CD4-positive, alpha-beta T cell (primary cell): ENCODE results near the gene PLCH2. TPM values are rescaled to one million over a fixed set of nuclear protein-coding genes. Genes with fewer than 3 reads are reported as not detected.

ENCODE experiments used
- ATAC-seq: fragments of 200-7000 bp; cut with Tn5 transposase; one replicate; pipeline ENCODE4 v1.10.0; 2022; ENCODE audit warnings: mild to moderate bottlenecking; ENCODE audit not compliant: poor library complexity
- CTCF ChIA-PET: fragments of 350-600 bp; sonication (Branson Sonifier 250); formaldehyde crosslinking; loops from one replicate; lab custom pipeline; 2021; ENCODE audit warnings: antibody characterized with exemption, inconsistent platforms; lab: Charles Lee
- POLR2A ChIA-PET: fragments of 350-600 bp; sonication (Branson Sonifier 250); formaldehyde crosslinking; loops from one replicate; lab custom pipeline; 2021; ENCODE audit warnings: antibody characterized with exemption, inconsistent platforms; lab: Charles Lee
- DNase-seq, 14 experiments: peaks; one replicate each; pipeline ENCODE4 v3.0.0-alpha.2; 2013 to 2020; ENCODE audit warnings: mixed read lengths in 2 of 14
- H3K27ac ChIP-seq, 2 donors: one replicate each; pipeline versions ENCODE4 v1.5.1 to v1.7.0; 2013; ENCODE audit warnings: low read length in 2 of 2, low read depth in 1 of 2, mild to moderate bottlenecking in 1 of 2
- H3K27me3 ChIP-seq, 2 experiments: 1 replicate in 1 of 2; 2 replicates in 1 of 2; pipeline versions ENCODE4 v1.6.1 to v1.7.0; 2013; ENCODE audit warnings: low read length in 2 of 2, control low read depth in 1 of 2, mild to moderate bottlenecking in 1 of 2, moderate library complexity in 1 of 2; ENCODE audit not compliant: insufficient read depth in 2 of 2, control insufficient read depth in 1 of 2
- H3K36me3 ChIP-seq: one replicate; pipeline ENCODE4 v1.6.1; 2013; ENCODE audit warnings: low read length, control low read depth; ENCODE audit not compliant: insufficient read depth
- H3K4me1 ChIP-seq: one replicate; pipeline ENCODE4 v1.6.1; 2013; ENCODE audit warnings: low read length, control low read depth; ENCODE audit not compliant: insufficient read depth
- H3K4me3 ChIP-seq: one replicate; pipeline ENCODE4 v1.5.1; 2013; ENCODE audit warnings: mild to moderate bottlenecking, low read length, moderate library complexity
- H3K9me3 ChIP-seq, 2 experiments: 1 replicate in 1 of 2; 2 replicates in 1 of 2; pipeline versions ENCODE4 v1.6.1 to v1.7.0; 2013; ENCODE audit warnings: low read length in 2 of 2, mild to moderate bottlenecking in 2 of 2, control low read depth in 1 of 2, moderate library complexity in 1 of 2; ENCODE audit not compliant: control insufficient read depth in 1 of 2, insufficient read depth in 1 of 2
- H3K27ac Mint-ChIP-seq: one replicate; pipeline ENCODE4 v1.8.0; 2020; ENCODE audit warnings: mixed read lengths
- H3K27me3 Mint-ChIP-seq: one replicate; pipeline ENCODE4 v1.8.0; 2021; ENCODE audit warnings: mixed read lengths
- H3K36me3 Mint-ChIP-seq: one replicate; pipeline ENCODE4 v1.8.0; 2021; ENCODE audit warnings: low read depth, mixed read lengths
- H3K4me1 Mint-ChIP-seq: one replicate; pipeline ENCODE4 v1.8.0; 2021; ENCODE audit warnings: low read depth, mixed read lengths
- H3K4me3 Mint-ChIP-seq: one replicate; pipeline ENCODE4 v1.8.0; 2020; ENCODE audit warnings: mild to moderate bottlenecking, mixed read lengths
- H3K9me3 Mint-ChIP-seq: one replicate; pipeline ENCODE4 v1.8.0; 2020; ENCODE audit warnings: mixed read lengths
- CTCF ChIP-seq: fragments of 200-600 bp; IDR thresholded peaks from one replicate; pipeline ENCODE4 v1.8.0; 2022; ENCODE audit warnings: antibody characterized with exemption, mild to moderate bottlenecking
- intact Hi-C, 2 experiments: fragments of 100-400 bp; cut with DNase I in 1 of 2; cut with micrococcal nuclease in 1 of 2; formaldehyde crosslinking; loops; one replicate each; pipeline versions ENCODE4 v1.15.1 to v1.9.0; 2023 to 2025; cut with DNase I, micrococcal nuclease
- total RNA-seq, 174 experiments: library from RNA in 2 of 174; stranded (reverse) in 2 of 174; gene quantifications; one replicate each; pipeline ENCODE4 v1.2.3 and lab custom pipeline; 2021 to 2026

The PLCH2 gene
- total RNA-seq, 2 experiments from 2014 or later, result 47.6 to 48.1 TPM

- H3K36me3 Mint-ChIP-seq, result peaks cover 17% of the 10 kb centered on the region
- Histone ChIP-seq H3K36me3 (peaks cover 20% of the 10 kb centered on the region), H3K4me1 (peaks cover 12% of the 10 kb centered on the region), H3K27ac (no peak overlapping the region), H3K27me3 (no peaks in the 10 kb centered on the region), H3K9me3 (peaks cover 0 to 6% of the 10 kb centered on the region in 2 experiments), H3K4me3 (no peak overlapping the region)
- peaks cover 6% of the 10 kb centered on the region for H3K4me1 Mint-ChIP-seq
- DNase-seq, result no peak
- POLR2A ChIA-PET, result no interaction called here
- no peaks in the 10 kb centered on the region for H3K27me3 Mint-ChIP-seq
- CTCF ChIA-PET, result no interaction called here
- intact Hi-C loops, result no loop called here
- no peak for TF ChIP-seq CTCF
- no peak overlapping the region for H3K27ac Mint-ChIP-seq
- no peak overlapping the region for H3K4me3 Mint-ChIP-seq
- no peaks in the 10 kb centered on the region for H3K9me3 Mint-ChIP-seq
- ATAC-seq, result no peak
Observed at GRCh38 chr1:2504949-2505272, 28.8 kb downstream of the PLCH2 start.

GRCh38 chr1:2505461-2505994 is 29.4 kb downstream of the PLCH2 start:
- POLR2A ChIA-PET, result interaction anchor here (2.1 kb wide), 1 partner anchor 21 kb away, joined by 6 read pairs; the partner anchor contains the start of gene PANK4
- Histone ChIP-seq H3K27ac (no peak overlapping the region), H3K4me3 (no peak overlapping the region), H3K9me3 (peaks cover 0 to 6% of the 10 kb centered on the region in 2 experiments), H3K27me3 (no peaks in the 10 kb centered on the region), H3K4me1 (peaks cover 6% of the 10 kb centered on the region), H3K36me3 (peaks cover 26% of the 10 kb centered on the region)
- CTCF ChIA-PET, result no interaction called here
- Mint-ChIP-seq H3K4me1 (peaks cover under 1% of the 10 kb centered on the region), H3K9me3 (no peaks in the 10 kb centered on the region), H3K27me3 (no peaks in the 10 kb centered on the region), H3K36me3 (peaks cover 24% of the 10 kb centered on the region), H3K27ac (no peak overlapping the region), H3K4me3 (no peak overlapping the region)
- no peak for TF ChIP-seq CTCF
- DNase-seq (no peak), ATAC-seq (no peak)
- intact Hi-C loops, result no loop called here

DNA sequence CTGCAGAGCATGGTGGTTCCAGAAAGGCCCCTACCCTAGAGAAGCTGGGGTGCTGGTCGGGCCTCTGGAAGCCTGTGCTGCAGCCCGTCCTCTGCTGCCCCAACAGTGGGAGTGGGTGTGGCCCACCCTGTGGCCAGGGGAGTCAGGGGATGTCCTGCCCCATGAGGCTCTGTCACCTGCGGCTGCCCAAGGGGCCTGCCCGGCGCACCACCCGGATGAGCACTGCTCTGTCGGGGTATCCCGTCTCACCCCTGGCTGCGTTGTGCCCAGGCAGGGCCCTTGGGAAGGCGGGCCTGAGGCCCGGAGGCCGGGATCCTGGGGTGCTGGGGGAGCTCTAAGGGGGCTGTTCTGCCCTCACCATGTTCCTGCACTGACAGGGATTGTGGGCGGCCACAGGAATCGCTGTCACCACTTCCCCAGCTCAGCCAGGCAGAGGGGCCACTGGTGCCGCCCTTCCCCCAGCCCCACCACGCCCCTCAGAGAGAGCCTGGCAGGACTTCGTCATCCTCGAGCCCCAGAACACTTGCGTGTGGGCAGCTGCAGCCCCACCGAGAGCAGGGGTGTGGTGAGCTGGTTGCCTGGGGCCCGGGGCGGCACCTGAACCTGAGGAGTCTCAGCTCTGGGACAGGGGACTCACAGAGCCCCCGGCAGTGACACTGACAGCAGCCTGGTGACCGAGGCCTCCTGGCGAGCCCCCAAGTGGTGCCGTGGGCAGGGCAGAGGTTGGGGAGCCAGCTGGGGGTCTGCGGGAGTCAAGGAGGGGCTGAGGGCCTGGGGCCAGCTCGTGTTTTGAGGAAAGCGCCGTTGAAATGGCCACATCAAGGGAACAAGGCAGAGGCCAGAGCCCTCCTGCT is 30.1 kb downstream of the PLCH2 start:
- no peak overlapping the region for H3K27ac ChIP-seq
- H3K36me3 Mint-ChIP-seq, result peaks cover 25% of the 10 kb centered on the region
- ChIA-PET CTCF (interaction anchor here (0.5 kb wide), 1 partner anchor 441 kb away, joined by 4 read pairs; no protein-coding TSS in a partner anchor), POLR2A (interaction anchor here (1.3 to 2.1 kb wide), 3 partner anchors 17 to 20 kb away, joined by 3 to 6 read pairs (median 4); partner anchors contain the start of gene PANK4)
- peaks cover 34% of the 10 kb centered on the region for H3K36me3 ChIP-seq
- no peak overlapping the region for H3K27ac Mint-ChIP-seq
- H3K4me1 Mint-ChIP-seq, result no peaks in the 10 kb centered on the region
- H3K4me1 ChIP-seq, result peaks cover under 1% of the 10 kb centered on the region
- peaks cover 0 to 6% of the 10 kb centered on the region in 2 experiments for H3K9me3 ChIP-seq
- H3K27me3 Mint-ChIP-seq, result no peaks in the 10 kb centered on the region
- ATAC-seq, result no peak
- no peaks in the 10 kb centered on the region for H3K27me3 ChIP-seq
- no peak overlapping the region for H3K4me3 Mint-ChIP-seq
- intact Hi-C loops, result no loop called here
- no peak for TF ChIP-seq CTCF
- no peak for DNase-seq
- H3K4me3 ChIP-seq, result no peak overlapping the region
- no peaks in the 10 kb centered on the region for H3K9me3 Mint-ChIP-seq
